ENCODE measurements around the gene PTPRN2. TPM values are rescaled to one million over a fixed set of nuclear protein-coding genes. Genes with fewer than 3 reads are reported as not detected.
"Not testable (repeated sequence)": the region's sequence is repeated elsewhere in the genome, so short reads cannot be mapped to it uniquely, and the experiment has no call there.

The PTPRN2 gene
- polyA plus RNA-seq, 2 donors: 0.37 to 0.40 TPM

DNA sequence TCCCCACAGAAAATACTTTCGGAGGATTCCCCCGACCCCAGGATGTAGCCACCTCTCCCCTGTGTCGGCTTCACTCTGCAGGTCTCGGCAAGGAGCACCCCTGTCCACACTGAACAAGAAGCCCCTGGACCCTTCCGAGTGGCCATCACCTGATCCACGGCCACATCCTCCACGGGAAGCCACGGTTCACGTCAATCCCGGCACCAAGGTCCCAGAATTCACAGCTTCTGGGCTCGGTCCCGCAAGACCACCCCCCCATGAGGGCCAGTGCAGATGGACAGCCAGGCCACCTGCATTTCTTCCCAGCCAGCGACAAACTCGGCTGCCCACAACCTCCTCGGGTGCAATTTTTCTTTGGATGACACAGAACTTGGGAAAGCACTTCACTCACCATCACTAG, 199.6 kb downstream of the PTPRN2 start:
- H3K9me3 ChIP-seq (ENCODE audit: control insufficient read depth in 2 of 2, insufficient read depth in 1 of 2, low read depth in 1 of 2, low read length in 1 of 2): no peaks in the 10 kb centered on the region
- no peaks in the 10 kb centered on the region for H3K36me3 ChIP-seq (ENCODE audit: control insufficient read depth in 2 of 2, insufficient read depth in 2 of 2, low read length in 1 of 2)
- WGBS, 2 donors: 79 to 82% methylated on average over 15 of the region's 15 CpGs
- peaks cover 0 to 3% of the 10 kb centered on the region in 2 donors for H3K27me3 ChIP-seq (ENCODE audit: control insufficient read depth in 1 of 2, insufficient read depth in 2 of 2, low read length in 2 of 2)
- no peaks in the 10 kb centered on the region for H3K4me1 ChIP-seq (ENCODE audit: control insufficient read depth in 2 of 2, insufficient read depth in 2 of 2, low read length in 1 of 2)
- no peak overlapping the region for H3K4me3 ChIP-seq (ENCODE audit: low read depth in 1 of 2, low read length in 2 of 2)
- no peak overlapping the region for H3K27ac ChIP-seq (ENCODE audit: low read depth in 2 of 2, low read length in 1 of 2)

DNA sequence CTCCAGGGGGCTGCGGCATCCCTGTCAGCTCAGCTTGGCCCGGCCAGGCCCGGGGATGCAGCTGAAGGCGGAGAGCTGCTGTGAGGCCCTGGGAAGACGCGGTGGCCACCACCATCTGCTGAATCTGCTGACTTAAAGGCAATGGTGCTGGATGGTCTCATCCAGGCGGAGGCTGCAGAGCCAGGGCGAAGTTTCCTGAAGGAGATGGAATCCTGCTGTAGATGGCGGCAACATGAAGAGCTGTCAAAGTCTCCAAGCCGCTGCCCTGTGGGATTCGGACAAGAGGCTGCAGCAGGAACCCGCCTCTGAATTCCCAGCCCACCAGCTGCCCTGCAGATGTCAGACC, 200.1 kb downstream of the PTPRN2 start:
- WGBS, 2 donors: 64 to 71% methylated on average over 12 of the region's 12 CpGs
- Histone ChIP-seq H3K27me3 (ENCODE audit: control insufficient read depth in 1 of 2, insufficient read depth in 2 of 2, low read length in 2 of 2) (peaks cover 0 to 3% of the 10 kb centered on the region in 2 donors), H3K9me3 (ENCODE audit: control insufficient read depth in 2 of 2, insufficient read depth in 1 of 2, low read depth in 1 of 2, low read length in 1 of 2) (no peaks in the 10 kb centered on the region), H3K4me1 (ENCODE audit: control insufficient read depth in 2 of 2, insufficient read depth in 2 of 2, low read length in 1 of 2) (no peaks in the 10 kb centered on the region), H3K36me3 (ENCODE audit: control insufficient read depth in 2 of 2, insufficient read depth in 2 of 2, low read length in 1 of 2) (no peaks in the 10 kb centered on the region), H3K4me3 (ENCODE audit: low read depth in 1 of 2, low read length in 2 of 2) (no peak overlapping the region), H3K27ac (ENCODE audit: low read depth in 2 of 2, low read length in 1 of 2) (no peak overlapping the region)

DNA sequence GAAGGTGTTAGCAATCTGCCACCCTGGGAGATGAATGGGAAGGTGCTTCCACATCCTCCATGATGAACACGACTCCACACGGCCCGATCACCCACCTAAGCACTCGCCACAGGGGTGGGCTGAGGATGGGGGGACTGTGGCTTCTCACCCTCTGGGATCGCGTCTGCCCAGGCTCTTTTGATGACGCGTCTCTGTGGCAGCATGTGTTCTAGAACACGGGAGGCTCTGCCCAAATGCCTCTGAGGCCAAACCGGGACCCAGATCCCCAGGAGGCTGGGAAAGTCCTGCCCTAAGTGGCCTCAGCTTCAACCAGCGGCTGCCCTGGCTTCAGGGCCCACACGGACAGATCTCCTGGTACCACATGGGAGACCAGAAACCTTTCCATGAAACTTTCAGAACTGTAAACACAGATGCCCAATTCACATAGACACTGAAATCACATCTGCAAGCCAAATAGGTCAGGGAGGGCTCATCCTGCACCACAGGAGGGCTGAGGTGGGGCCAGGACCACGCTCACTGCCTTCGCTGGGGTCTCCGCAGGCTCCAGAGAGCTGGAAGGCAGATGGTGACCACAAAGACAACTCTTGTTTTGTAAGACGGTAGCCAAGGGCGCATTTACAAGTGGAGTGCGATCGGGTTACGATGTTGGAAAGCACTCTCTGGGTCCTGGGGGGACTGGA, 200.6 kb downstream of the PTPRN2 start:
- Histone ChIP-seq H3K4me3 (ENCODE audit: low read depth in 1 of 2, low read length in 2 of 2) (no peak overlapping the region), H3K27ac (ENCODE audit: low read depth in 2 of 2, low read length in 1 of 2) (no peak overlapping the region), H3K4me1 (ENCODE audit: control insufficient read depth in 2 of 2, insufficient read depth in 2 of 2, low read length in 1 of 2) (no peaks in the 10 kb centered on the region), H3K36me3 (ENCODE audit: control insufficient read depth in 2 of 2, insufficient read depth in 2 of 2, low read length in 1 of 2) (no peaks in the 10 kb centered on the region), H3K27me3 (ENCODE audit: control insufficient read depth in 1 of 2, insufficient read depth in 2 of 2, low read length in 2 of 2) (peaks cover 0 to 3% of the 10 kb centered on the region in 2 donors), H3K9me3 (ENCODE audit: control insufficient read depth in 2 of 2, insufficient read depth in 1 of 2, low read depth in 1 of 2, low read length in 1 of 2) (no peaks in the 10 kb centered on the region)
- 74 to 76% methylated on average over 20 of the region's 20 CpGs for WGBS, 2 donors

DNA sequence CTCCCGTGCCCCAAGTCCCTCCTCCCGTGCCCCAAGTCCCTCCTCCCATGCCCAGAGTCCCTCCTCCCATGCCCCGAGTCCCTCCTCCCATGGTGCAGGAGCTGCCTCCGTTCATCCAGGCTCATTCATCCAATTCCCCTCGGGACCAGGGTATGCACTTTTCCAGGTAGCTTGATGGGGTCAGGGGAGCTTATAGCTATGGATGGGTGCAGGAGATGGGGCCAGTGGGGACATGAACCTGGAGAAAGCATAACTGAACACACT, 201.3 kb downstream of the PTPRN2 start:
- no peaks in the 10 kb centered on the region for H3K36me3 ChIP-seq (ENCODE audit: control insufficient read depth in 2 of 2, insufficient read depth in 2 of 2, low read length in 1 of 2)
- WGBS, 2 donors: 82 to 83% methylated on average over 5 of the region's 5 CpGs
- H3K4me3 ChIP-seq (ENCODE audit: low read depth in 1 of 2, low read length in 2 of 2): no peak overlapping the region
- peaks cover 0 to 3% of the 10 kb centered on the region in 2 donors for H3K27me3 ChIP-seq (ENCODE audit: control insufficient read depth in 1 of 2, insufficient read depth in 2 of 2, low read length in 2 of 2)
- H3K9me3 ChIP-seq (ENCODE audit: control insufficient read depth in 2 of 2, insufficient read depth in 1 of 2, low read depth in 1 of 2, low read length in 1 of 2): no peaks in the 10 kb centered on the region
- no peak overlapping the region for H3K27ac ChIP-seq (ENCODE audit: low read depth in 2 of 2, low read length in 1 of 2)
- H3K4me1 ChIP-seq (ENCODE audit: control insufficient read depth in 2 of 2, insufficient read depth in 2 of 2, low read length in 1 of 2): no peaks in the 10 kb centered on the region

DNA sequence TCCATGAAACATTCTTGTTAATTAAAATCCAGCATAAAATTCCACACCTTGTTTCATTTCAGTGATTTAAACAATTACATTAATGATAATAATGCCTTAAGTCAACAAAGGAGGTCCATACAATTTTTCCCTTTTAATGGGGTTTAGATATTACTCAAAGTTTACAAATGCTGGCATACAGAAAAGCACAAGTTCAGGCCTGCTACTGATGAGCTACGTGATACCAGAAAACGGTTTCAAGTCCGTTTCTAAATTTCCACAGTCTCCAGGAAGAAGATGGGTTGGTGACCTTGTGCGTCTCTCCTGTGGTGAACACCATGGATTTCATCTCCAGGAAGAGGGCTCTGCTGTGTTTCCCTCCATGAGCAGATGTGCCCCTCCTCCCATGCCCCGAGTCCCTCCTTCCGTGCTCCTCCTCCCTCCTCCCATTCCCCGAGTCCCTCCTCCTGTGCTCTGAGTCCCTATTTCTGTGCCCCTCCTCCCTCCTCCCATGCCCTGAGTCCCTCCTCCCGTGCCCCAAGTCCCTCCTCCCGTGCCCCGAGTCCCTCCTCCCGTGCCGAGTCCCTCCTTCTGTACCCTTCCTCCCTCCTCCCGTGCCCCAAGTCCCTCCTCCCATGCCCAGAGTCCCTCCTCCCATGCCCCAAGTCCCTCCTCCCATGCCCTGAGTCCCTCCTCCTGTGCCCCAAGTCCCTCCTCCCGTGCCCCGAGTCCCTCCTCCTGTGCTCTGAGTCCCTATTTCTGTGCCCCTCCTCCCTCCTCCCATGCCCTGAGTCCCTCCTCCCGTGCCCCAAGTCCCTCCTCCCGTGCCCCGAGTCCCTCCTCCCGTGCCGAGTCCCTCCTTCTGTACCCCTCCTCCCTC, 201.9 kb downstream of the PTPRN2 start:
- H3K36me3 ChIP-seq (ENCODE audit: control insufficient read depth in 2 of 2, insufficient read depth in 2 of 2, low read length in 1 of 2); H3K27me3 ChIP-seq (ENCODE audit: control insufficient read depth in 1 of 2, insufficient read depth in 2 of 2, low read length in 2 of 2); H3K27ac ChIP-seq (ENCODE audit: low read depth in 2 of 2, low read length in 1 of 2); H3K4me3 ChIP-seq (ENCODE audit: low read depth in 1 of 2, low read length in 2 of 2); H3K4me1 ChIP-seq (ENCODE audit: control insufficient read depth in 2 of 2, insufficient read depth in 2 of 2, low read length in 1 of 2); H3K9me3 ChIP-seq (ENCODE audit: control insufficient read depth in 2 of 2, insufficient read depth in 1 of 2, low read depth in 1 of 2, low read length in 1 of 2): not testable (repeated sequence)
- 71 to 81% methylated on average over 15 to 16 of the region's 20 CpGs for WGBS, 2 donors

DNA sequence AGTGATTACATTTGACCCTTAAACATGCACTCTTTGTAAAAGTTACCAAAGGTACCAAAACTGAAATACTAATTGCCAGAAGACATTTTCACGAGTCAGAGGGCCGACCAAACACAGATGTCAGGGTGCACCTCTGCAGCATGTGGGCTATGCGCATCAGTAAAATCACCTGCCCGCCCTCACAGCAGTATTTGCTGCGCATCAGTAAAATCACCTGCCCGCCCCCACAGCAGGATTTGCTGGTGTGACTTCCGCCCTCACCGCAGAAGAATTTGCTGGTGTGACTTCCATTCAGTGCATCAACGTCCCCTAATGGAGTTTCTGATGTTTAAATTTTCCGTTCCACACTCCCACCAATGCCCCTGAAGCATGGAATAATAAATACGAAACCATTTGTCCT, 202.9 kb downstream of the PTPRN2 start:
- H3K4me1 ChIP-seq (ENCODE audit: control insufficient read depth in 2 of 2, insufficient read depth in 2 of 2, low read length in 1 of 2): no peaks in the 10 kb centered on the region
- H3K27me3 ChIP-seq (ENCODE audit: control insufficient read depth in 1 of 2, insufficient read depth in 2 of 2, low read length in 2 of 2): peaks cover 0 to 3% of the 10 kb centered on the region in 2 donors
- no peak overlapping the region for H3K4me3 ChIP-seq (ENCODE audit: low read depth in 1 of 2, low read length in 2 of 2)
- H3K36me3 ChIP-seq (ENCODE audit: control insufficient read depth in 2 of 2, insufficient read depth in 2 of 2, low read length in 1 of 2): no peaks in the 10 kb centered on the region
- H3K9me3 ChIP-seq (ENCODE audit: control insufficient read depth in 2 of 2, insufficient read depth in 1 of 2, low read depth in 1 of 2, low read length in 1 of 2): peaks cover 0 to 3% of the 10 kb centered on the region in 2 donors
- H3K27ac ChIP-seq (ENCODE audit: low read depth in 2 of 2, low read length in 1 of 2): no peak overlapping the region
- WGBS, 2 donors: 70% methylated on average over 11 of the region's 11 CpGs

DNA sequence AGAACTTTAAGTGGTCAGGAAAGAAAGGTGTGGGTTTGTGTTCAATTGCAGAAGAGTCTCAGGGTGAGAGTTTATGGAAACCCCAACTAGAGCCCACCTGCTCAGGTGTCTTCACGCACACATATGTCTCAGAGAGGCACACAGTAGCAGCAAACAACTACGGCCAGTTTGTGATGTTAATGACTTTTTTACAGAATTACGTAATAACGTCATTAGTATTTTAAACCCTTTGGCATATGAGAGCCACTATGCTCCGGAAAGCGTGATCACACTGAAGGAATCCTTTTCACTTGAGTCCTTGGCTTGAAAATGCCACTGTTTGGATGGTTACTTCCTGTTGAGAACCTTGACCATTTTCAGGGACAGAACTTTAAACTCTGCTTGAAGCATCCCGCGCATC, 204.0 kb downstream of the PTPRN2 start:
- 81 to 86% methylated on average over 8 of the region's 8 CpGs for WGBS, 2 donors

DNA sequence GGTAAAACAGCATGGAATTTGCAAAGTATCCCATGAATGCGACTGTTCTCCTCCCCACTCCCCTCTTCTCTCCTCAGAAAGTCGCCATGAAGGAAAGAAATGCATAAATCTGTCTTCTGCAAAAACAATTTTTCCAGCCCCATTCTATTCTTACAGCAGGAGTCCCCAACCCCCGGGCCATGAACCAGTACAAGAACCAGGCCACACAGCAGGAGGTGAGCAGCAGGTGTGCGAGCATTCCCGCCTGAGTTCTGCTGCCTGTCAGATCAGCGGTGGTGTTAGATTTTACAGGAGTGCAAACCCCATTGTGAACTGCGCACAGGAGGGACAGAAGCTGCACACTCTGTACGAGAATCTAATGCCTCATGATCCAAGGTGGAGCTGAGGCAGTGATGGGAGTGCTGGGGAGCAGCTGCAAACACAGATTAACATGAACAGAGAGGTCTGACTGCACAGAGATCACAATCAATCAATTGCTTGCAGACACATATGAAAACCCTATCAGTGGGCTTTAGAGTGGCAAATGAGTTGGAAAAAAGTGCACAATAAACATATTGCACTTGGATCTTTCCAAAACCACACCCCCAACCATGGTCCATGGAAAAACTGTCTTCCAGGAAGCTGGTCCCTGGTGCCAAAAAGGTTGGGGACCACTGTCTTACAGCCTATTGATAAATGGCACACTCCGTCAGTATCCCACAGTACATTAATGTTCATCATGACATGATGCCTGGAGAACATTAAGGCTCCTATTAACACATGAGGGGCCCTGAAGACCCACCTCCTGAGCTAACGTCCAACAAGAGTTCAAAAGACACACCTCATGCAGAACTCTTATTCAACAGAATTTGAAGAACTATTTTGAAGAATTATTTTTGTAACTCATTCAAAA, 205.0 kb downstream of the PTPRN2 start:
- 61 to 73% methylated on average over 10 of the region's 10 CpGs for WGBS, 2 donors

More for the DNA sequence above, 204.0 kb downstream of the PTPRN2 start:
- Histone ChIP-seq H3K27ac (ENCODE audit: low read depth in 2 of 2, low read length in 1 of 2) (no peak overlapping the region), H3K36me3 (ENCODE audit: control insufficient read depth in 2 of 2, insufficient read depth in 2 of 2, low read length in 1 of 2) (no peaks in the 10 kb centered on the region), H3K4me1 (ENCODE audit: control insufficient read depth in 2 of 2, insufficient read depth in 2 of 2, low read length in 1 of 2) (peaks cover 0 to 2% of the 10 kb centered on the region in 2 donors), H3K4me3 (ENCODE audit: low read depth in 1 of 2, low read length in 2 of 2) (no peak overlapping the region), H3K27me3 (ENCODE audit: control insufficient read depth in 1 of 2, insufficient read depth in 2 of 2, low read length in 2 of 2) (peaks cover 0 to 3% of the 10 kb centered on the region in 2 donors), H3K9me3 (ENCODE audit: control insufficient read depth in 2 of 2, insufficient read depth in 1 of 2, low read depth in 1 of 2, low read length in 1 of 2) (peaks cover 0 to 3% of the 10 kb centered on the region in 2 donors)

DNA sequence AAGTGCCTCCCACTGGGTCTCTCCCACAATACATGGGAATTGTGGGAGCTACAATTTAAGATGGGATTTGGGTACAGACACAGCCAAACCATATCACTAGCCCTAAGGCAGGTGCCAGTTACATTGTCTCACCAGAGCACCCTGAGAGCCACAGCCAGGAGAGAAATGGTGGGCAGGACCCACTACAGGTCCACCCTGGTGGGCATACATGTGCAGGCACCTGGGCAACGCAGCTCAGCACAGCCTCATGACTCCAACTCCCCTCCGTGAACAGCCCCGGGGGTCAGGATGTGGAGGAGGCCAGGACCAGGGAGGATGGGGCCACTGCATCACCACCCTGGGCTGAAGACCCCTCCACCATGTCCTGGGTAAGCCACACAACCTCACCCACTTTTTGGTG, 205.7 kb downstream of the PTPRN2 start:
- 87 to 98% methylated on average over 3 of the region's 3 CpGs for WGBS, 2 donors
- Histone ChIP-seq H3K4me3 (ENCODE audit: low read depth in 1 of 2, low read length in 2 of 2) (no peak overlapping the region), H3K36me3 (ENCODE audit: control insufficient read depth in 2 of 2, insufficient read depth in 2 of 2, low read length in 1 of 2) (no peaks in the 10 kb centered on the region), H3K27me3 (ENCODE audit: control insufficient read depth in 1 of 2, insufficient read depth in 2 of 2, low read length in 2 of 2) (no peaks in the 10 kb centered on the region), H3K27ac (ENCODE audit: low read depth in 2 of 2, low read length in 1 of 2) (no peak overlapping the region), H3K9me3 (ENCODE audit: control insufficient read depth in 2 of 2, insufficient read depth in 1 of 2, low read depth in 1 of 2, low read length in 1 of 2) (peaks cover 0 to 3% of the 10 kb centered on the region in 2 donors), H3K4me1 (ENCODE audit: control insufficient read depth in 2 of 2, insufficient read depth in 2 of 2, low read length in 1 of 2) (peaks cover 0 to 7% of the 10 kb centered on the region in 2 donors)

More for the DNA sequence above, 205.0 kb downstream of the PTPRN2 start:
- Histone ChIP-seq H3K4me3 (ENCODE audit: low read depth in 1 of 2, low read length in 2 of 2) (no peak overlapping the region), H3K27ac (ENCODE audit: low read depth in 2 of 2, low read length in 1 of 2) (no peak overlapping the region), H3K27me3 (ENCODE audit: control insufficient read depth in 1 of 2, insufficient read depth in 2 of 2, low read length in 2 of 2) (peaks cover 0 to 1% of the 10 kb centered on the region in 2 donors), H3K4me1 (ENCODE audit: control insufficient read depth in 2 of 2, insufficient read depth in 2 of 2, low read length in 1 of 2) (peaks cover 0 to 5% of the 10 kb centered on the region in 2 donors), H3K9me3 (ENCODE audit: control insufficient read depth in 2 of 2, insufficient read depth in 1 of 2, low read depth in 1 of 2, low read length in 1 of 2) (peaks cover 0 to 3% of the 10 kb centered on the region in 2 donors), H3K36me3 (ENCODE audit: control insufficient read depth in 2 of 2, insufficient read depth in 2 of 2, low read length in 1 of 2) (no peaks in the 10 kb centered on the region)
